AG09319 (cell line): ENCODE results near the gene AKAP13.

Experiments
- DNase-seq: peaks from one replicate; pipeline ENCODE4 v3.0.0-alpha.2; 2010; ENCODE audit warnings: low read depth; ENCODE audit errors: extremely low read depth
- CTCF ChIP-seq: IDR thresholded peaks from 2 replicates; pipeline ENCODE4 v1.5.1; 2011; ENCODE audit warnings: low read depth, mild to moderate bottlenecking, inconsistent platforms, low read length, moderate library complexity

Gene AKAP13

GRCh38 chr15:85624291-85624801 lies 243.9 kb downstream of the AKAP13 start:
- no peak for DNase-seq
- no peak for TF ChIP-seq CTCF

GRCh38 chr15:85625166-85625830 lies 244.9 kb downstream of the AKAP13 start:
- TF ChIP-seq CTCF = no peak
- DNase-seq = no peak

GRCh38 chr15:85625856-85626255 lies 245.5 kb downstream of the AKAP13 start:
- no peak for TF ChIP-seq CTCF

GRCh38 chr15:85627213-85627935 lies 247.0 kb downstream of the AKAP13 start:
- no peak for TF ChIP-seq CTCF
- DNase-seq = no peak

More at GRCh38 chr15:85625856-85626255, 245.5 kb downstream of the AKAP13 start:
- no peak for DNase-seq

GRCh38 chr15:85630311-85630710 lies 249.9 kb downstream of the AKAP13 start:
- TF ChIP-seq CTCF = no peak
- no peak for DNase-seq

GRCh38 chr15:85631018-85631417 lies 250.6 kb downstream of the AKAP13 start:
- no peak for DNase-seq
- TF ChIP-seq CTCF = no peak

- DNase-seq = no peak
- TF ChIP-seq CTCF = no peak
These were observed 251.6 kb downstream of the AKAP13 start for GRCh38 chr15:85632014-85632413.
